Skin of body (tissue), 2 donors: ENCODE data around the gene LIN7B. TPM values are rescaled to one million over a fixed set of nuclear protein-coding genes. Genes with fewer than 3 reads are reported as not detected.
A peak's percentile ranks its signal among the peaks of the same experiment; 100 is the strongest.
"Not testable (repeated sequence)": the region's sequence is repeated elsewhere in the genome, so short reads cannot be mapped to it uniquely, and the experiment has no call there.

Source experiments
- DNase-seq: peaks from one replicate; lab custom pipeline; 2025; lab: John Stamatoyannopoulos, UW
- total RNA-seq: library from RNA; depleted of rRNA; stranded (reverse); fragments of >200 nt; gene quantifications from one replicate; pipeline ENCODE4 v1.2.3, GENCODE V29; 2014

LIN7B gene
- 8.6 TPM for total RNA-seq

GRCh38 chr19:49113762-49114629 lies at the start of gene LIN7B:
Gene LIN7B (plus strand): TSS chr19:49114370. CDS start chr19:49114405, 35 bp downstream.
- peak; percentile 39 for DNase-seq

- DNase-seq = no peak
Observed at GRCh38 chr19:49064768-49065611, 49.2 kb upstream of the LIN7B start, which contains the start of gene NTF4. Gene NTF4 (minus strand): TSS chr19:49064818. CDS start chr19:49061997, 2,821 bp downstream.

- DNase-seq = no peak
Observed at GRCh38 chr19:49065905-49066512, 48.2 kb upstream of the LIN7B start.

- no peak for DNase-seq
Observed at GRCh38 chr19:49067554-49067953, 46.6 kb upstream of the LIN7B start.

GRCh38 chr19:49069026-49069425 lies 45.1 kb upstream of the LIN7B start:
- DNase-seq = no peak

- no peak for DNase-seq
Observed at GRCh38 chr19:49070416-49070815, 43.8 kb upstream of the LIN7B start.

GRCh38 chr19:49071860-49072547 lies 42.2 kb upstream of the LIN7B start:
- DNase-seq = no peak

- no peak for DNase-seq
Observed at GRCh38 chr19:49073514-49074378, 40.4 kb upstream of the LIN7B start.

- DNase-seq = not testable (repeated sequence)
Observed at GRCh38 chr19:49074869-49075268, 39.3 kb upstream of the LIN7B start.

GRCh38 chr19:49080392-49080791 lies 33.8 kb upstream of the LIN7B start:
- DNase-seq = no peak

- DNase-seq = no peak
Observed at GRCh38 chr19:49081273-49081672, 32.9 kb upstream of the LIN7B start.

GRCh38 chr19:49084206-49085019 lies 29.8 kb upstream of the LIN7B start:
- no peak for DNase-seq

- DNase-seq = peak; percentile 99
Observed at GRCh38 chr19:49085020-49085867, 28.9 kb upstream of the LIN7B start, which contains the start of gene SNRNP70. Gene SNRNP70 (plus strand): TSS chr19:49085451. CDS start chr19:49086415, 964 bp downstream.

GRCh38 chr19:49085868-49086232 lies 28.3 kb upstream of the LIN7B start:
- DNase-seq = no peak

GRCh38 chr19:49086296-49086695 lies 27.9 kb upstream of the LIN7B start:
- DNase-seq = no peak

- no peak for DNase-seq
Observed at GRCh38 chr19:49091391-49092038, 22.7 kb upstream of the LIN7B start.

GRCh38 chr19:49092686-49093085 lies 21.5 kb upstream of the LIN7B start:
- DNase-seq = no peak
